GM23338 (cell line): ENCODE measurements around the gene ZPLD1. TPM values are rescaled to one million over a fixed set of nuclear protein-coding genes. Genes with fewer than 3 reads are reported as not detected.

Experiments used
- ATAC-seq: fragments of 200-7000 bp; cut with Tn5 transposase; 3 replicates; pipeline ENCODE4 v1.9.1; 2020
- DNase-seq: peaks from one replicate; pipeline ENCODE4 v3.0.0-alpha.2; 2015; ENCODE audit warnings: low spot score
- H2AFZ ChIP-seq: fragments of 200-600 bp; sonication (generic); 2 replicates; pipeline ENCODE4 v1.8.0; 2016; ENCODE audit warnings: antibody characterized with exemption, mild to moderate bottlenecking, moderate library complexity
- H3F3A ChIP-seq: fragments of 200-600 bp; sonication (generic); replicated peaks from 2 replicates; pipeline ENCODE4 v1.8.0; 2017; ENCODE audit warnings: antibody characterized with exemption, mixed run types, low read depth
- H3K27ac ChIP-seq: fragments of 200-600 bp; sonication (generic); 2 replicates; pipeline ENCODE4 v1.6.1; 2016; ENCODE audit warnings: low read depth
- H3K27me3 ChIP-seq: fragments of 200-600 bp; sonication (generic); 2 replicates; pipeline ENCODE4 v1.8.0; 2016; ENCODE audit warnings: mild to moderate bottlenecking, mixed run types, moderate library complexity; ENCODE audit not compliant: insufficient read depth
- H3K36me3 ChIP-seq: fragments of 200-600 bp; sonication (generic); 2 replicates; pipeline ENCODE4 v1.8.0; 2016; ENCODE audit warnings: mild to moderate bottlenecking; ENCODE audit not compliant: insufficient read depth
- H3K4me1 ChIP-seq: fragments of 200-600 bp; sonication (generic); 2 replicates; pipeline ENCODE4 v1.8.0; 2016; ENCODE audit warnings: mild to moderate bottlenecking, moderate library complexity; ENCODE audit not compliant: insufficient read depth
- H3K4me2 ChIP-seq: fragments of 200-600 bp; sonication (generic); 2 replicates; pipeline ENCODE4 v1.7.1; 2017; ENCODE audit warnings: mixed run types
- H3K4me3 ChIP-seq: fragments of 200-600 bp; sonication (generic); 2 replicates; pipeline ENCODE4 v1.6.1; 2016; ENCODE audit warnings: mixed run types
- H3K79me2 ChIP-seq: fragments of 200-600 bp; sonication (generic); replicated peaks from 2 replicates; pipeline ENCODE4 v1.8.0; 2017; ENCODE audit warnings: mild to moderate bottlenecking; ENCODE audit not compliant: insufficient read depth
- H3K9me2 ChIP-seq: fragments of 200-600 bp; sonication (generic); 2 replicates; pipeline ENCODE4 v1.8.0; 2017; ENCODE audit not compliant: insufficient read depth
- H4K20me1 ChIP-seq: fragments of 200-600 bp; sonication (generic); replicated peaks from 2 replicates; pipeline ENCODE4 v1.8.0; 2017; ENCODE audit warnings: mild to moderate bottlenecking; ENCODE audit not compliant: insufficient read depth
- H3K27ac Mint-ChIP-seq: 2 replicates; pipeline ENCODE4 v1.8.0; 2020; ENCODE audit warnings: inconsistent platforms, mild to moderate bottlenecking, moderate library complexity, mixed read lengths
- H3K27me3 Mint-ChIP-seq: 3 replicates; pipeline ENCODE4 v1.8.0; 2022; ENCODE audit warnings: low read depth, mild to moderate bottlenecking, moderate library complexity, mixed read lengths, inconsistent platforms; ENCODE audit not compliant: insufficient read depth, poor library complexity
- H3K36me3 Mint-ChIP-seq: 3 replicates; pipeline ENCODE4 v1.8.0; 2021; ENCODE audit warnings: low read depth, mild to moderate bottlenecking, inconsistent platforms, moderate library complexity, mixed read lengths
- H3K4me1 Mint-ChIP-seq: 3 replicates; pipeline ENCODE4 v1.8.0; 2020; ENCODE audit warnings: mild to moderate bottlenecking, inconsistent platforms, mixed read lengths
- H3K4me3 Mint-ChIP-seq: 3 replicates; pipeline ENCODE4 v1.8.0; 2021; ENCODE audit warnings: moderate library complexity, mild to moderate bottlenecking, inconsistent platforms, mixed read lengths
- H3K9me3 Mint-ChIP-seq: 3 replicates; pipeline ENCODE4 v1.8.0; 2020; ENCODE audit warnings: moderate library complexity, mild to moderate bottlenecking, inconsistent platforms, mixed read lengths
- CREB1 ChIP-seq: fragments of 250-450 bp; sonication (Bioruptor Pico); IDR thresholded peaks from 2 replicates; pipeline ENCODE4 v1.5.0; 2020; ENCODE audit warnings: low read depth, mild to moderate bottlenecking, moderate library complexity
- EZH2 ChIP-seq: fragments of 200-600 bp; sonication (generic); IDR thresholded peaks from one replicate; pipeline ENCODE4 v1.8.0; 2017; ENCODE audit warnings: antibody characterized with exemption, mild to moderate bottlenecking, low read depth; ENCODE audit not compliant: unreplicated experiment
- EZH2phosphoT487 ChIP-seq: fragments of 200-600 bp; sonication (generic); IDR thresholded peaks from one replicate; pipeline ENCODE4 v1.8.1; 2018; ENCODE audit warnings: antibody characterized with exemption; ENCODE audit not compliant: unreplicated experiment
- JUNB ChIP-seq: IDR thresholded peaks from one replicate; pipeline ENCODE4 v1.6.1; 2016; ENCODE audit warnings: antibody characterized with exemption; ENCODE audit not compliant: unreplicated experiment
- NANOG ChIP-seq: IDR thresholded peaks from 2 replicates; pipeline ENCODE4 v1.6.1; 2016; ENCODE audit warnings: antibody characterized with exemption, borderline replicate concordance
- POLR2AphosphoS5 ChIP-seq: IDR thresholded peaks from 2 replicates; pipeline ENCODE4 v1.6.1; 2016; ENCODE audit warnings: antibody characterized with exemption, low read depth
- REST ChIP-seq: IDR thresholded peaks from one replicate; pipeline ENCODE4 v1.6.1; 2018; ENCODE audit warnings: antibody characterized with exemption; ENCODE audit not compliant: unreplicated experiment
- STAT1 ChIP-seq: IDR thresholded peaks from one replicate; pipeline ENCODE4 v1.6.1; 2016; ENCODE audit warnings: antibody characterized with exemption; ENCODE audit not compliant: unreplicated experiment
- ZNF114 ChIP-seq: fragments of 250-450 bp; sonication (Bioruptor Pico); IDR thresholded peaks from 2 replicates; pipeline ENCODE4 v1.5.0; 2020; ENCODE audit warnings: mild to moderate bottlenecking, moderate library complexity
- ZNF331 ChIP-seq: fragments of 250-450 bp; sonication (Bioruptor Pico); IDR thresholded peaks from 2 replicates; pipeline ENCODE4 v1.5.0; 2020; ENCODE audit warnings: low read depth, mild to moderate bottlenecking, moderate library complexity
- ZNF462 ChIP-seq: fragments of 250-450 bp; sonication (Bioruptor Pico); IDR thresholded peaks from 2 replicates; pipeline ENCODE4 v1.5.0; 2020; ENCODE audit warnings: mild to moderate bottlenecking, moderate library complexity
- polyA plus RNA-seq: library from polyadenylated mRNA; unstranded; fragments of >200 nt; fragmentation: Nextera tagmentation; extraction: Ambion mirVana; gene quantifications from 2 replicates; pipeline ENCODE4 v1.2.1, GENCODE V29; 2016
- total RNA-seq: library from RNA; depleted of rRNA; stranded (reverse); fragments of >200 nt; shearing (Covaris generic); gene quantifications from 2 replicates; pipeline ENCODE4 v1.2.3, GENCODE V29; 2014
- TF ChIP-seq, protein P1 (sequence below), 2 experiments: fragments of 200-600 bp in 1 of 2; sonication (generic) in 1 of 2; conservative IDR thresholded peaks; 2 replicates each; pipeline versions ENCODE4 v1.5.1 to v1.6.1; 2016 to 2017; ENCODE audit warnings: antibody characterized with exemption in 2 of 2, low read depth in 2 of 2, mild to moderate bottlenecking in 2 of 2, moderate library complexity in 1 of 2
- TF ChIP-seq, protein P2 (sequence below): IDR thresholded peaks from 2 replicates; pipeline ENCODE4 v1.6.1; 2016; ENCODE audit warnings: antibody characterized with exemption

ZPLD1 gene
- total and polyA plus RNA-seq, 2 experiments from 2014 or later, result not detected

DNA sequence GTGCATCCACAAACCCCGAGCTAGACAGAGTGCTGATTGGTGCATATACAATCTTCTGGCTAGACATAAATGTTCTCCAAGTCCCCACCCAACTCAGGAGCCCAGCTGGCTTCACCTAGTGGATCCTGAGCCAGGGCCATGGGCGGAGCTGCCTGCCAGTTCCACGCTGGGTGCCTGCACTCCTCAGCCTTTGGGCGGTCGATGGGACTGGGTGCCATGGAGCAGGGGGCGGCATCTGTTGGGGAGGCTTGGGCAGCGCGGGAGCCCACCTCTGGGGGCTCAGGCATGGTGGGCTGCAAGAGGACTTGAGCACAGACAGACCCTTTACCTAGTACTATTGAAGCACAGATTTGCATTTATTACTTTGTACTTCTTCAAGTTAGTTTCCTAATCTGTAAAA, 57.5 kb downstream of the ZPLD1 start:
- Histone ChIP-seq H3K79me2 (no peaks in the 10 kb centered on the region), H3K27ac (no peak overlapping the region), H3K9me2 (no peaks in the 10 kb centered on the region), H3K27me3 (no peaks in the 10 kb centered on the region), H4K20me1 (no peaks in the 10 kb centered on the region), H3K36me3 (no peaks in the 10 kb centered on the region), H2AFZ (no peak overlapping the region), H3K4me2 (no peak overlapping the region), H3F3A (no peaks in the 10 kb centered on the region), H3K4me3 (no peak overlapping the region), H3K4me1 (no peaks in the 10 kb centered on the region)
- Mint-ChIP-seq H3K27me3 (peaks cover 2% of the 10 kb centered on the region), H3K9me3 (peaks cover 20% of the 10 kb centered on the region), H3K27ac (no peak overlapping the region), H3K4me3 (no peak overlapping the region), H3K4me1 (no peaks in the 10 kb centered on the region), H3K36me3 (peaks cover 4% of the 10 kb centered on the region; the same call in 2 of the 3 replicates)
- TF ChIP-seq EZH2, result no peak
- TF ChIP-seq ZNF114 (CRISPR knock-in tag), result no peak
- TF ChIP-seq POLR2AphosphoS5, result no peak
- no peak for TF ChIP-seq JUNB
- no peak for TF ChIP-seq ZNF331 (CRISPR knock-in tag)
- TF ChIP-seq, protein P1, sequence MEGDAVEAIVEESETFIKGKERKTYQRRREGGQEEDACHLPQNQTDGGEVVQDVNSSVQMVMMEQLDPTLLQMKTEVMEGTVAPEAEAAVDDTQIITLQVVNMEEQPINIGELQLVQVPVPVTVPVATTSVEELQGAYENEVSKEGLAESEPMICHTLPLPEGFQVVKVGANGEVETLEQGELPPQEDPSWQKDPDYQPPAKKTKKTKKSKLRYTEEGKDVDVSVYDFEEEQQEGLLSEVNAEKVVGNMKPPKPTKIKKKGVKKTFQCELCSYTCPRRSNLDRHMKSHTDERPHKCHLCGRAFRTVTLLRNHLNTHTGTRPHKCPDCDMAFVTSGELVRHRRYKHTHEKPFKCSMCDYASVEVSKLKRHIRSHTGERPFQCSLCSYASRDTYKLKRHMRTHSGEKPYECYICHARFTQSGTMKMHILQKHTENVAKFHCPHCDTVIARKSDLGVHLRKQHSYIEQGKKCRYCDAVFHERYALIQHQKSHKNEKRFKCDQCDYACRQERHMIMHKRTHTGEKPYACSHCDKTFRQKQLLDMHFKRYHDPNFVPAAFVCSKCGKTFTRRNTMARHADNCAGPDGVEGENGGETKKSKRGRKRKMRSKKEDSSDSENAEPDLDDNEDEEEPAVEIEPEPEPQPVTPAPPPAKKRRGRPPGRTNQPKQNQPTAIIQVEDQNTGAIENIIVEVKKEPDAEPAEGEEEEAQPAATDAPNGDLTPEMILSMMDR (conservative IDR thresholded peaks at IDR 0.05; ENCODE audit: low read depth in 2 of 2), result no peak
- TF ChIP-seq CREB1 (CRISPR knock-in tag), result no peak
- TF ChIP-seq EZH2phosphoT487, result no peak
- no peak for TF ChIP-seq NANOG
- no peak for TF ChIP-seq REST
- TF ChIP-seq, protein P2, sequence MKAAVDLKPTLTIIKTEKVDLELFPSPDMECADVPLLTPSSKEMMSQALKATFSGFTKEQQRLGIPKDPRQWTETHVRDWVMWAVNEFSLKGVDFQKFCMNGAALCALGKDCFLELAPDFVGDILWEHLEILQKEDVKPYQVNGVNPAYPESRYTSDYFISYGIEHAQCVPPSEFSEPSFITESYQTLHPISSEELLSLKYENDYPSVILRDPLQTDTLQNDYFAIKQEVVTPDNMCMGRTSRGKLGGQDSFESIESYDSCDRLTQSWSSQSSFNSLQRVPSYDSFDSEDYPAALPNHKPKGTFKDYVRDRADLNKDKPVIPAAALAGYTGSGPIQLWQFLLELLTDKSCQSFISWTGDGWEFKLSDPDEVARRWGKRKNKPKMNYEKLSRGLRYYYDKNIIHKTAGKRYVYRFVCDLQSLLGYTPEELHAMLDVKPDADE, result no peak
- no peak for TF ChIP-seq STAT1
- TF ChIP-seq ZNF462 (CRISPR knock-in tag), result no peak
- DNase-seq (no peak), ATAC-seq (no peak)
